Body of pancreas (tissue), 4 donors: ENCODE data around the gene UGT1A8.

Experiments
- CTCF ChIP-seq, 7 experiments: fragments of 450-650 bp in 4 of 7; fragments of 200-600 bp in 3 of 7; sonication (generic) in 3 of 7; IDR thresholded peaks; one replicate each; pipeline ENCODE4 v1.5.1; 2016 to 2019; ENCODE audit warnings: antibody characterized with exemption in 7 of 7
- POLR2A ChIP-seq, 3 donors: fragments of 450-650 bp; IDR thresholded peaks; one replicate each; pipeline ENCODE4 v1.6.1; 2016; ENCODE audit warnings: antibody characterized with exemption in 3 of 3, mild to moderate bottlenecking in 2 of 3

GRCh38 chr2:233700028-233700635, 82.7 kb downstream of the UGT1A8 start:
- TF ChIP-seq POLR2A (IDR thresholded peaks at IDR 0.05) (no peak), CTCF (IDR thresholded peaks at IDR 0.05) (no peak)
